ENCODE measurements around the gene NR2E1. TPM values are rescaled to one million over a fixed set of nuclear protein-coding genes. Genes with fewer than 3 reads are reported as not detected.

Gene NR2E1
- total and polyA plus RNA-seq, 2 of the 4 experiments (the other 2 are of a cell fraction) = not detected

- no peak for TF ChIP-seq USF2 (IDR thresholded peaks at IDR 0.05; ENCODE audit: low read depth, low read length)
Observed at GRCh38 chr6:108118810-108119768, 46.7 kb upstream of the NR2E1 start (continued).

GRCh38 chr6:108119769-108120141, 46.1 kb upstream of the NR2E1 start:
- intact Hi-C loops (cut with micrococcal nuclease) = no loop called here
- Histone ChIP-seq H2BK15ac (ENCODE audit: low read depth, low read length) (no peak overlapping the region), H2AFZ (replicated peaks; ENCODE audit: low read length, poor library complexity) (no peak overlapping the region), H2BK5ac (ENCODE audit: low read depth, low read length, poor library complexity, severe bottlenecking) (no peak overlapping the region), H2BK120ac (ENCODE audit: low read depth, low read length) (no peak overlapping the region), H3K4me1 (ENCODE audit: control insufficient read depth, insufficient read depth, low read length) (no peaks in the 10 kb centered on the region; the same call in 1 of the 2 replicates), H3K79me1 (ENCODE audit: low read depth in 1 of 2, low read length in 2 of 2) (no peaks in the 10 kb centered on the region), H3K9me3 (ENCODE audit: control insufficient read depth, insufficient read depth, low read length) (peaks cover 6% of the 10 kb centered on the region), H4K8ac (ENCODE audit: low read depth in 2 of 2, low read length in 2 of 2) (no peak overlapping the region), H3K4me2 (ENCODE audit: low read depth, low read length) (no peak overlapping the region), H3K14ac (replicated peaks; ENCODE audit: low read depth, low read length) (no peak overlapping the region), H4K20me1 (ENCODE audit: insufficient read depth, low read length) (no peaks in the 10 kb centered on the region), H4K5ac (ENCODE audit: low read depth, low read length) (no peak overlapping the region), H3K56ac (ENCODE audit: extremely low read depth, insufficient read depth, low read length) (no peak overlapping the region), H4K91ac (ENCODE audit: insufficient read depth, low read depth, low read length) (no peak overlapping the region), H3K18ac (ENCODE audit: low read depth, low read length) (no peak overlapping the region), H2BK20ac (ENCODE audit: low read depth, low read length) (no peak overlapping the region), H3K23ac (ENCODE audit: low read depth, low read length) (no peak overlapping the region), H3K9ac (ENCODE audit: low read depth, low read length) (no peak overlapping the region), H3K9me1 (ENCODE audit: insufficient read depth, low read length) (no peaks in the 10 kb centered on the region), H3K4me3 (ENCODE audit: insufficient read depth, low read depth, low read length) (no peak overlapping the region), H3K27me3 (ENCODE audit: control insufficient read depth, insufficient read depth, low read length) (peaks cover 93% of the 10 kb centered on the region), H3K36me3 (ENCODE audit: control insufficient read depth, insufficient read depth, low read length) (no peaks in the 10 kb centered on the region), H2AK9ac (replicated peaks; ENCODE audit: low read depth, low read length, poor library complexity) (no peak overlapping the region), H3K4ac (ENCODE audit: low read depth, low read length) (no peak overlapping the region), H3K27ac (ENCODE audit: insufficient read depth, low read length) (no peak overlapping the region), H2AK5ac (ENCODE audit: low read depth, low read length) (no peak overlapping the region)
- CTCF ChIA-PET = no interaction called here
- DNase-seq (no peak), ATAC-seq (ENCODE audit: low read depth) (no peak)
- TF ChIP-seq ELK1 (IDR thresholded peaks at IDR 0.05; ENCODE audit: borderline replicate concordance, low read depth, low read length) = no peak
- TF ChIP-seq USF2 (IDR thresholded peaks at IDR 0.05; ENCODE audit: low read depth, low read length) = no peak
- no peak for TF ChIP-seq MAFK (IDR thresholded peaks at IDR 0.05; ENCODE audit: low read depth, low read length)
- no peak for TF ChIP-seq CEBPB (IDR thresholded peaks at IDR 0.05; ENCODE audit: low read depth, low read length)
- TF ChIP-seq SMC3 (IDR thresholded peaks at IDR 0.05; ENCODE audit: low read depth, low read length) = no peak
- no peak for TF ChIP-seq POLR2A (IDR thresholded peaks at IDR 0.05; ENCODE audit: low read depth, low read length)
- TF ChIP-seq NFE2L2 (IDR thresholded peaks at IDR 0.05; ENCODE audit: low read depth, low read length) = no peak
- TF ChIP-seq RAD21 (IDR thresholded peaks at IDR 0.05; ENCODE audit: low read length) = no peak
- WGBS, 2 experiments (ENCODE audit: extremely low coverage in 2 of 2, insufficient read length in 1 of 2) = 14% methylated on average over 12 of the region's 24 CpGs; no CpG with 5 or more reads in 1 of the 2 experiments
- in situ Hi-C loops (cut with MboI; ENCODE audit: low sequenced_read_pairs) = loop anchor here (10.0 kb wide), 1 partner anchor 375 kb away; no protein-coding TSS in a partner anchor
- dilution Hi-C loops (cut with HindIII; ENCODE audit: low sequenced_read_pairs, unreplicated experiment) = no loop called here
- no TSS peak for BruUV-seq (replicated peaks)
- POLR2A ChIA-PET (ENCODE audit: unreplicated experiment) = no interaction called here

All from IMR-90 (cell line).